ENCODE data around the gene AKAP6. TPM values are rescaled to one million over a fixed set of nuclear protein-coding genes. Genes with fewer than 3 reads are reported as not detected.

Gene AKAP6
- total RNA-seq, 2 donors from 2014 or later, result 112 to 117 TPM

- Histone ChIP-seq H3K4me3 (no peak overlapping the region), H3K27ac (no peak overlapping the region), H3K4me1 (no peaks in the 10 kb centered on the region), H3K36me3 (no peaks in the 10 kb centered on the region), H3K9me3 (peaks cover 0 to 38% of the 10 kb centered on the region in 2 donors), H3K27me3 (no peaks in the 10 kb centered on the region)
- TF ChIP-seq, protein P1, sequence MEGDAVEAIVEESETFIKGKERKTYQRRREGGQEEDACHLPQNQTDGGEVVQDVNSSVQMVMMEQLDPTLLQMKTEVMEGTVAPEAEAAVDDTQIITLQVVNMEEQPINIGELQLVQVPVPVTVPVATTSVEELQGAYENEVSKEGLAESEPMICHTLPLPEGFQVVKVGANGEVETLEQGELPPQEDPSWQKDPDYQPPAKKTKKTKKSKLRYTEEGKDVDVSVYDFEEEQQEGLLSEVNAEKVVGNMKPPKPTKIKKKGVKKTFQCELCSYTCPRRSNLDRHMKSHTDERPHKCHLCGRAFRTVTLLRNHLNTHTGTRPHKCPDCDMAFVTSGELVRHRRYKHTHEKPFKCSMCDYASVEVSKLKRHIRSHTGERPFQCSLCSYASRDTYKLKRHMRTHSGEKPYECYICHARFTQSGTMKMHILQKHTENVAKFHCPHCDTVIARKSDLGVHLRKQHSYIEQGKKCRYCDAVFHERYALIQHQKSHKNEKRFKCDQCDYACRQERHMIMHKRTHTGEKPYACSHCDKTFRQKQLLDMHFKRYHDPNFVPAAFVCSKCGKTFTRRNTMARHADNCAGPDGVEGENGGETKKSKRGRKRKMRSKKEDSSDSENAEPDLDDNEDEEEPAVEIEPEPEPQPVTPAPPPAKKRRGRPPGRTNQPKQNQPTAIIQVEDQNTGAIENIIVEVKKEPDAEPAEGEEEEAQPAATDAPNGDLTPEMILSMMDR (IDR thresholded peaks at IDR 0.05), result no peak
- no peak for DNase-seq (ENCODE audit: low spot score)
These were observed 471.2 kb downstream of the AKAP6 start for GRCh38 chr14:32800320-32800719.

GRCh38 chr14:32802295-32802694 lies 473.2 kb downstream of the AKAP6 start:
- DNase-seq (ENCODE audit: low spot score), result no peak
- Histone ChIP-seq H3K9me3 (peaks cover 0 to 38% of the 10 kb centered on the region in 2 donors), H3K4me3 (no peak overlapping the region), H3K36me3 (no peaks in the 10 kb centered on the region), H3K4me1 (no peaks in the 10 kb centered on the region), H3K27me3 (no peaks in the 10 kb centered on the region), H3K27ac (no peak overlapping the region)
- TF ChIP-seq, protein P1 (IDR thresholded peaks at IDR 0.05), result no peak

DNA sequence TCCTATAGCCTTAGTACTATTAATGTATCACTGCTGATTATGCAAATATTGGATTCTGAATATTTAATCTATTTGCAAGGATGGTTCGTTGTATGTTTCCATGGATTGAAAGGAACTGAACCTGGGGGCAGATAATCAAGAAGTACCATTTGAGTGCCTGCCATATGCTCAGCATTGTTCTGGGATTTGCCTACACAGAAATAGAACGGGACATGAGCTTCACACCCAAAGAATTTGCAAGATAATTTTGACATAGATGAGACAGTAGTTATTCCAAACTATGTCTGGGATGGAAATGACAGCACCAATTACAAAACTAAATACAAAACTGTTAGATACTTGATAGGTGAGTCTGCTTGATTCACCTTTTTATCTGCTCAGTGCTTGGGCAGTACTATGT lies 476.9 kb downstream of the AKAP6 start:
- H3K4me1 ChIP-seq, result peaks cover 0 to 17% of the 10 kb centered on the region in 2 donors
- H3K4me3 ChIP-seq, result no peak overlapping the region
- H3K9me3 ChIP-seq, result peaks cover 0 to 30% of the 10 kb centered on the region in 2 donors
- no peak for DNase-seq (ENCODE audit: low spot score)
- TF ChIP-seq, protein P1 (IDR thresholded peaks at IDR 0.05), result no peak
- H3K27ac ChIP-seq, result no peak overlapping the region
- no peaks in the 10 kb centered on the region for H3K36me3 ChIP-seq
- no peaks in the 10 kb centered on the region for H3K27me3 ChIP-seq

- peaks cover 0 to 15% of the 10 kb centered on the region in 2 donors for H3K9me3 ChIP-seq
- peak overlapping the region in 1 of 2 donors; percentile 18 for H3K4me3 ChIP-seq
- TF ChIP-seq, protein P1 (IDR thresholded peaks at IDR 0.05), result no peak
- H3K27me3 ChIP-seq, result no peaks in the 10 kb centered on the region
- H3K4me1 ChIP-seq, result peaks cover 0 to 28% of the 10 kb centered on the region in 2 donors
- DNase-seq (ENCODE audit: low spot score), result no peak
- no peaks in the 10 kb centered on the region for H3K36me3 ChIP-seq
- no peak overlapping the region for H3K27ac ChIP-seq
These were observed 479.5 kb downstream of the AKAP6 start for GRCh38 chr14:32808644-32809043.

GRCh38 chr14:32809255-32809654 lies 480.2 kb downstream of the AKAP6 start:
- H3K36me3 ChIP-seq, result no peaks in the 10 kb centered on the region
- TF ChIP-seq, protein P1 (IDR thresholded peaks at IDR 0.05), result no peak
- H3K27me3 ChIP-seq, result no peaks in the 10 kb centered on the region
- peaks cover 0 to 9% of the 10 kb centered on the region in 2 donors for H3K9me3 ChIP-seq
- DNase-seq (ENCODE audit: low spot score), result no peak
- peaks cover 0 to 28% of the 10 kb centered on the region in 2 donors for H3K4me1 ChIP-seq
- H3K27ac ChIP-seq, result no peak overlapping the region
- H3K4me3 ChIP-seq, result no peak overlapping the region

- Histone ChIP-seq H3K27ac (peak overlapping the region in 1 of 2 donors; percentile 8), H3K36me3 (no peaks in the 10 kb centered on the region), H3K4me1 (peaks cover 0 to 24% of the 10 kb centered on the region in 2 donors), H3K9me3 (no peaks in the 10 kb centered on the region), H3K27me3 (no peaks in the 10 kb centered on the region), H3K4me3 (no peak overlapping the region)
- TF ChIP-seq, protein P1 (IDR thresholded peaks at IDR 0.05), result no peak
- no peak for DNase-seq (ENCODE audit: low spot score)
These were observed 484.3 kb downstream of the AKAP6 start for GRCh38 chr14:32813401-32813800.

Measured in right atrium auricular region (tissue), 2 donors.